ENCODE results near the gene GDAP1L1. TPM values are rescaled to one million over a fixed set of nuclear protein-coding genes. Genes with fewer than 3 reads are reported as not detected.
"Not testable (repeated sequence)": the region's sequence is repeated elsewhere in the genome, so short reads cannot be mapped to it uniquely, and the experiment has no call there.

GDAP1L1 gene
- total and polyA plus RNA-seq, 2 of the 4 experiments (the other 2 are of a cell fraction) = not detected

GRCh38 chr20:44299011-44299535 lies 52.0 kb downstream of the GDAP1L1 start:
- dilution Hi-C loops (cut with HindIII; ENCODE audit: low sequenced_read_pairs, unreplicated experiment); H2BK120ac ChIP-seq (ENCODE audit: low read depth, low read length); H3K4me3 ChIP-seq (ENCODE audit: insufficient read depth, low read depth, low read length); H3K27ac ChIP-seq (ENCODE audit: insufficient read depth, low read length); H4K5ac ChIP-seq (ENCODE audit: low read depth, low read length); H2BK5ac ChIP-seq (ENCODE audit: low read depth, low read length, poor library complexity, severe bottlenecking); H3K9ac ChIP-seq (ENCODE audit: low read depth, low read length); H3K4me2 ChIP-seq (ENCODE audit: low read depth, low read length); intact Hi-C loops (cut with micrococcal nuclease); CTCF ChIA-PET; H4K20me1 ChIP-seq (ENCODE audit: insufficient read depth, low read length); DNase-seq; H4K8ac ChIP-seq (ENCODE audit: low read depth in 2 of 2, low read length in 2 of 2); ATAC-seq (ENCODE audit: low read depth); H2AFZ ChIP-seq (replicated peaks; ENCODE audit: low read length, poor library complexity); in situ Hi-C loops (cut with MboI; ENCODE audit: low sequenced_read_pairs); H3K14ac ChIP-seq (replicated peaks; ENCODE audit: low read depth, low read length); H3K9me3 ChIP-seq (ENCODE audit: control insufficient read depth, insufficient read depth, low read length); H4K91ac ChIP-seq (ENCODE audit: insufficient read depth, low read depth, low read length); H3K79me1 ChIP-seq (ENCODE audit: low read depth in 1 of 2, low read length in 2 of 2); H2BK15ac ChIP-seq (ENCODE audit: low read depth, low read length); H3K4me1 ChIP-seq (ENCODE audit: control insufficient read depth, insufficient read depth, low read length); H3K18ac ChIP-seq (ENCODE audit: low read depth, low read length); H2BK20ac ChIP-seq (ENCODE audit: low read depth, low read length); H3K36me3 ChIP-seq (ENCODE audit: control insufficient read depth, insufficient read depth, low read length); H3K23ac ChIP-seq (ENCODE audit: low read depth, low read length); H3K27me3 ChIP-seq (ENCODE audit: control insufficient read depth, insufficient read depth, low read length); BruUV-seq (replicated peaks); H2AK9ac ChIP-seq (replicated peaks; ENCODE audit: low read depth, low read length, poor library complexity); H3K56ac ChIP-seq (ENCODE audit: extremely low read depth, insufficient read depth, low read length); H3K4ac ChIP-seq (ENCODE audit: low read depth, low read length); H2AK5ac ChIP-seq (ENCODE audit: low read depth, low read length); H3K9me1 ChIP-seq (ENCODE audit: insufficient read depth, low read length); POLR2A ChIA-PET (ENCODE audit: unreplicated experiment): not testable (repeated sequence)
- WGBS, 2 experiments (ENCODE audit: extremely low coverage in 2 of 2, insufficient read length in 1 of 2) = 98% methylated on average over 13 of the region's 42 CpGs; no CpG with 5 or more reads in 1 of the 2 experiments
